ENCODE results near the gene ANO7. TPM values are rescaled to one million over a fixed set of nuclear protein-coding genes. Genes with fewer than 3 reads are reported as not detected.

Gene ANO7
- total RNA-seq, 1 donor from 2014 or later: 0.45 TPM

DNA sequence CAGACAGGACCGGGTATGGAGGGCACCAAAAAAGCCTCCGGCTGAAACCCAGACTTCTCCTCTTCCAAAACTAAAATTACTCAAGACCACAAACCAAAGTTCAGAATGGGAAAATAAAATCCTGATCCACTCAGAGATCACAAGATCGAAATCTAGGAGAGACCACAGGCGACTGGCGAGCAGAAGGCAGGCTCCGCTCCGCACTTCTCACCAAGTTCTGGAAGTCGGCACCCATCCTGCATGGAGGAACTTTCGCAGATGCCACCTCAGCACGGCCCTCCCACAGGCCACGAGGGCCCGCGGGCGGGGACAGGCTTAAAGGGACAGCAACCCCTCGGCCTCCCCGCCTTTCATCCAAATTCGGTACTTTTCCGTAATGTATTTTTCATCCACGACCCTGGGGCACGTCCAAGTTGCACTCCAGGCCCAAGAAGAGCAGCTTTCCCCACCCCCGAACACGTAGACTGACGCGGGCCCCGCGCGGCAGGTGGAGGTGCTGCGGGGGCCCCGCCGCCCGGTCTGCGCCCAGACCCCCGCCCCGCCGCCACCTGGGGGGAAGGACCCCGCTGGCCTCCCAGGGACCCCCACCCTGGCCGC, 83.3 kb downstream of the ANO7 start:
- DNase-seq (ENCODE audit: low read depth): peak; percentile 81

- peak; percentile 55 for DNase-seq (ENCODE audit: low read depth)
Observed at GRCh38 chr2:241272303-241273209, 84.1 kb downstream of the ANO7 start.

DNA sequence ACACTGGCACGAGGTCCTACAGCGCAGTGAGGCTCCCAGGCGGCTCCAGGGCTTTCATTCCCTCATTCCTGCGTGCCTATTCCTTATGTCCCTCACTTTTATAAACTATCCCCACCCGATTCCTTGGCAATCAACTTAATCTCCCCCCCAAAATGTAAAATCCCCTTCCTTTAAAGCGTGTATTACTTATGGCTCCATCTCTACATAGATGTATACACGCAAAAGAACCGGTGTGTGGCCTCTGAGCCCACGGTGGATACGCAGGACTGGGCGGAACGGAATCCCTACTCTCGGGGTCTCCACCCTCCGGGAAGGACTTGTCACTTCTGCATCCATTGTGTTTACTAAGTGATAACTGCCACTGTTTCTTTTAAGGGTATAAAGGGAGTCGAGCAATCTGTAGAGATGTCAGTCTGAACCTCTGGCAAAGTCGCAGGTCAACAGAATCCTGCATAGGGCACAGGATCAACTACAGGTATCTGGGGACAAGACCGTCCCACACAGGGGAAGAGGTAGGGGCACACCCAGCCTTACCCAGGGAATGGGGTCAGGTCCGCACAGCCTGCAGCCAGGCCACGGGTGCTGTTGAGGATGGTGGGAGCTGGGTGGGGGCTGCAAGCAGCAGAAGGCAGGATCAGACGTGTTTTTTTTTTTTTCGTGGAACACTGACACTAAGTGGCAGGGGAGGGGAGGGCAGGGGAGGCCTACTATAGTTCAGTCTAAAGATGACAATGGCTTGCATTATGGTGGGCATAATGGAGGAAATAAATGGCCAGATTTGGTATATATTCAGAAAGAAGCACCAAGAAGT, 84.9 kb downstream of the ANO7 start:
- no peak for DNase-seq (ENCODE audit: low read depth)

DNA sequence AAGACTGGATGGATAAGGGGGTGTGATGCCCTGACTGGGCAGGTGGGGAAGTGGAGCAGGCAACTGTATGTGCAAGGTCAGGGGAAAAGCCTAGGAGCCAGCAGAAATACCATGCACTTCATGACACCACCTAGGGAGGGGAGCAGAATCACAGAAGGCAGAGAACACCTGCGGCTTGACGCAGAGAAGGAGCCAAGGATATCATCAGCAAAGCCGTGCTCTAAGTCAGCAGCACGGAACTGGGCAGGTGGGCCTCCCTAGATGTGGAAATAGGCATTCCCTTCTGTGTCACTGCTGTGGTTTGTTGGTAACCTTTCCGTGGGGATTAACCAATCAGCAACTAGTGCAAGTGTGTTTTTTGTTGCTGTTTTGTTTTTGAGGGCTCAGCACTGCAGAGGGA, 85.7 kb downstream of the ANO7 start:
- DNase-seq (ENCODE audit: low read depth): no peak

Other genes starting within 250 kb of the ANO7 start
- gene SNED1, start 190.1 kb upstream of the ANO7 start, total RNA-seq: 12.5 and 18.5 TPM in 2 replicates
- 24.2 and 28.0 TPM in 2 replicates for gene MTERF4, start 86.4 kb upstream of the ANO7 start, total RNA-seq
- 0.45 and 1.9 TPM in 2 replicates for gene PASK, start 39.2 kb upstream of the ANO7 start, total RNA-seq
- 86.1 and 94.3 TPM in 2 replicates for gene PPP1R7, start 38.2 kb upstream of the ANO7 start, total RNA-seq
- 541 and 661 TPM in 2 replicates for gene HDLBP, start 127.0 kb downstream of the ANO7 start, total RNA-seq
- gene SEPTIN2, start 127.2 kb downstream of the ANO7 start, total RNA-seq: 282 and 292 TPM in 2 replicates
- gene FARP2, start 167.6 kb downstream of the ANO7 start, total RNA-seq: 28.7 and 32.7 TPM in 2 replicates

Measured in myocyte (in vitro differentiated cells).